ENCODE data around the gene EIF1.
"Not testable (repeated sequence)": the region's sequence is repeated elsewhere in the genome, so short reads cannot be mapped to it uniquely, and the experiment has no call there.

EIF1 gene

GRCh38 chr17:41692722-41693521 lies 4.2 kb downstream of the EIF1 start:
- H3K4me3 ChIP-seq (ENCODE audit: low read depth, low read length): no peak overlapping the region
- no peak for DNase-seq (ENCODE audit: low read depth)

- no peak overlapping the region for H3K4me3 ChIP-seq (ENCODE audit: low read depth, low read length)
- no peak for DNase-seq (ENCODE audit: low read depth)
Measured at GRCh38 chr17:41695134-41695661, 6.5 kb downstream of the EIF1 start.

GRCh38 chr17:41695954-41696757 lies 7.5 kb downstream of the EIF1 start:
- no peak overlapping the region for H3K4me3 ChIP-seq (ENCODE audit: low read depth, low read length)
- peak; percentile 39 for DNase-seq (ENCODE audit: low read depth)

- H3K4me3 ChIP-seq (ENCODE audit: low read depth, low read length): no peak overlapping the region
- no peak for DNase-seq (ENCODE audit: low read depth)
Measured at GRCh38 chr17:41697122-41697962, 8.7 kb downstream of the EIF1 start.

GRCh38 chr17:41700843-41701242 lies 12.2 kb downstream of the EIF1 start:
- H3K4me3 ChIP-seq (ENCODE audit: low read depth, low read length); DNase-seq (ENCODE audit: low read depth): not testable (repeated sequence)

- no peak for DNase-seq (ENCODE audit: low read depth)
Measured at GRCh38 chr17:41702712-41703111, 14.0 kb downstream of the EIF1 start.

GRCh38 chr17:41705271-41705991 lies 16.7 kb downstream of the EIF1 start:
- DNase-seq (ENCODE audit: low read depth): no peak
- no peak overlapping the region for H3K4me3 ChIP-seq (ENCODE audit: low read depth, low read length)

More at GRCh38 chr17:41702712-41703111, 14.0 kb downstream of the EIF1 start:
- no peak overlapping the region for H3K4me3 ChIP-seq (ENCODE audit: low read depth, low read length)

- H3K4me3 ChIP-seq (ENCODE audit: low read depth, low read length): no peak overlapping the region
- no peak for DNase-seq (ENCODE audit: low read depth)
Measured at GRCh38 chr17:41707803-41708669, 19.4 kb downstream of the EIF1 start.

GRCh38 chr17:41710472-41711090 lies 21.9 kb downstream of the EIF1 start:
- DNase-seq (ENCODE audit: low read depth): peak; percentile 73

GRCh38 chr17:41711669-41712400 lies 23.1 kb downstream of the EIF1 start, which contains the start of gene GAST:
TSS of gene GAST (plus strand) at chr17:41712331. CDS start at chr17:41715437, 3,106 bp downstream.
- no peak within 1 kb of the TSS for H3K4me3 ChIP-seq (ENCODE audit: low read depth, low read length)
- DNase-seq (ENCODE audit: low read depth): no peak

More at GRCh38 chr17:41710472-41711090, 21.9 kb downstream of the EIF1 start:
- H3K4me3 ChIP-seq (ENCODE audit: low read depth, low read length): no peak overlapping the region

- H3K4me3 ChIP-seq (ENCODE audit: low read depth, low read length): no peak overlapping the region
- DNase-seq (ENCODE audit: low read depth): no peak
Measured at GRCh38 chr17:41717408-41718286, 29.0 kb downstream of the EIF1 start.

GRCh38 chr17:41718287-41718645 lies 29.6 kb downstream of the EIF1 start:
- H3K4me3 ChIP-seq (ENCODE audit: low read depth, low read length): no peak overlapping the region
- DNase-seq (ENCODE audit: low read depth): no peak

GRCh38 chr17:41722231-41722630 lies 33.5 kb downstream of the EIF1 start:
- DNase-seq (ENCODE audit: low read depth): no peak
- no peak overlapping the region for H3K4me3 ChIP-seq (ENCODE audit: low read depth, low read length)

GRCh38 chr17:41723801-41724475 lies 35.3 kb downstream of the EIF1 start:
- no peak for DNase-seq (ENCODE audit: low read depth)

GRCh38 chr17:41724476-41725050 lies 35.9 kb downstream of the EIF1 start:
- no peak for DNase-seq (ENCODE audit: low read depth)
- no peak overlapping the region for H3K4me3 ChIP-seq (ENCODE audit: low read depth, low read length)

More at GRCh38 chr17:41723801-41724475, 35.3 kb downstream of the EIF1 start:
- H3K4me3 ChIP-seq (ENCODE audit: low read depth, low read length): no peak overlapping the region

All from skeletal muscle cell (primary cell).